ENCODE measurements around the gene PDK4.
"Not testable (repeated sequence)": the region's sequence is repeated elsewhere in the genome, so short reads cannot be mapped to it uniquely, and the experiment has no call there.

PDK4 gene

DNA sequence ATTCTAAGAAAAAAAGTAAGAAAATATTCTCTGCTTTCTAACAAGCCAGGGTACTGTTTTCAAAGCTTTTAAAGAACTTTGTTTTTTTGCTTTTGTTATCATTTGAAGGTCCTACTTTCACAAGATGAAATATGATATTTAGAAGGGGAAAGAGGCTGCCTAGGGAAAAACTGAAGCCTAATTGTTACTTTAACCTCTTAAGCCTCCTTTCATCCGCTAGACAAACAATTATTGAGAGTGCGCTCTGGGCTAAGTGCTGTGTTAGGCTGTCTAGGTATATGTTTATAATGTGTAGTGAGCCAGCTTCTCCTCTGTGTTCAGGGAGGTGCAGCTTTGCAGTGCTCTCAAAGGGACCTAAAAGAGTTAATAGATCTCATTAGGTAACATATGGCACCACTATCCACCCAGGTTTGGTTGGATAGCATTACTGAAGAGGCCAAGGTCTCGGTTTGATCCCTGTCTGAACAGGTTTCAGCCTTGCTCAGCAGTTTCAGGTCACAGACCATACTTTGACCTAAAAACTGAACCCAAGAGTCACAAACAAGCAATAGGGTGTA is 17.9 kb downstream of the PDK4 start:
- in situ Hi-C loops (cut with MboI; ENCODE audit: low sequenced_read_pairs): no loop called here

GRCh38 chr7:95577137-95577536 is 19.2 kb downstream of the PDK4 start:
- in situ Hi-C loops (cut with MboI; ENCODE audit: low sequenced_read_pairs): no loop called here

DNA sequence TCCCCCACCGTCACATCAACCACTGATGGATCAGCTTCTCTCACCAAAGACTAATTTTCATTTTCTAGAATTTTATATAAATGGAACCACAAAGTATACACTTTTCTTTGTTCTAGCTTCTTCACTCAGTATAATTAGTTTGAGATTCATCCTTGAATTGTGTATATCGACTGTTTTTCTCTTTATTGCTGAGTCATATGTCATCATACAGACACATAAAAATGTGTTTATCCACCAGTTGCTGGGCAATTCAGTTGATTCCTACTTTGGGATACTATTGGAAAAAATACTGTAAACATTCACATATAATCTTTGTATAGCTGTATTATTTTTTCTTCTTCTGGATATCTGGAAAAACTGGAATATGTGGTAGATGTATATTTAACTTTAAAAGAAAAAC is 26.6 kb downstream of the PDK4 start:
- in situ Hi-C loops (cut with MboI; ENCODE audit: low sequenced_read_pairs): no loop called here

- in situ Hi-C loops (cut with MboI; ENCODE audit: low sequenced_read_pairs): no loop called here
Measured at GRCh38 chr7:95560674-95561073, 35.6 kb downstream of the PDK4 start.

DNA sequence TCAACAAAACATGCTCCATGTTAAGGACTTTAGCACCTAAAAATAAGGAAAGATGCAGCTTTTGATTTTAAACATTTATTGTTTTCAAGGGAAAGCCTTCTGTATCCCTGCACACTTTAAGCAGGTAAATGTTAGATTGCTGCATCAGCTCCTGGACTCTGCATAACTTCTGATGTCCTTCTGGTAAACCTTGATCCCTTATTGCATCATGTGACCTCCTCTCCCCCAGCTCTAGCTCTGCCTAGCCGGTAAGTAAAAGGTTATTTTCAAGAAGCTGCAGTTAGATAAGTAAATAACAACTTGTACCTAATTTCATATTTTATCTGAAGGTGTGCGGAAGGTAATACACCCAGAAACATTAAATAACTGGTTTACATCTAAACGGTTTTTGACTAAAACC is 37.5 kb downstream of the PDK4 start:
- in situ Hi-C loops (cut with MboI; ENCODE audit: low sequenced_read_pairs): no loop called here

- in situ Hi-C loops (cut with MboI; ENCODE audit: low sequenced_read_pairs): no loop called here
Measured at GRCh38 chr7:95556777-95557176, 39.5 kb downstream of the PDK4 start.

GRCh38 chr7:95553939-95554338 is 42.4 kb downstream of the PDK4 start:
- in situ Hi-C loops (cut with MboI; ENCODE audit: low sequenced_read_pairs): no loop called here

DNA sequence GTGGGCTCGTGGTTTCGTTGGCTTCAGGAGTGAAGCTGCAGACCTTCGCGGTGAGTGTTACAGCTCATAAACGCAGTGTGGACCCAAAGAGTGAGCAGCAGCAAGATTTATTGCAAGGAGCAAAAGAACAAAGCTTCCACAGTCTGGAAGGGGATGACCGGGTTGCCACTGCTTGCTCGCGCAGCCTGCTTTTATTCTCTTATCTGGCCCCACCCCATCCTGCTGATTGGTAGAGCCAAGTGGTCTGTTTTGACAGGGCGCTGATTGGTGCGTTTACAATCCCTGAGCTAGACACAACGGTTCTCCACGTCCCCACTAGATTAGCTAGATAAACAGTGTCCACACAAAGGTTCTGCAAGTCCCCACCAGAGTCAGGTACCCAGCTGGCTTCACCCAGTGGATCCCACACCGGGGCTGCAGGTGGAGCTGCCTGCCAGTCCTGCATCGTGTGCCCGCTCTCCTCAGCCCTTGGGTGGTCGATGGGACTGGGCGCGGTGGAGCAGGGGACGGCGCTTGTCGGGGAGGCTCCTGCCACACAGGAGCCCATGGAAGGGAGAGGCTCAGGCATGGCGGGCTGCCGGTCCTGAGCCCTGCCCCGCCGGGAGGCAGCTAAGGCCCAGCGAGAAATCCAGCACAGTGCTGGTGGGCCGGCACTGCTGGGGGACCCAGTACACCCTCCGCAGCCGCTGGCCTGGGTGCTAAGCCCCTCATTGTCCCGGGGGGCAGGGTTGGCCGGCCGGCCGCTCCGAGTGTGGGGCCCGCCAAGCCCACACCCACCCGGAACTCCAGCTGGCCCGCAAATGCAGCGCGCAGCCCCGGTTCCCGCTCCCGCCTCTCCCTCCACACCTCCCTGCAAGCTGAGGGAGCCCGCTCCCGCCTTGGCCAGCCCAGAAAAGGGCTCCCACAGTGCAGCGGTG is 44.0 kb downstream of the PDK4 start:
- in situ Hi-C loops (cut with MboI; ENCODE audit: low sequenced_read_pairs): not testable (repeated sequence)

- in situ Hi-C loops (cut with MboI; ENCODE audit: low sequenced_read_pairs): no loop called here
Measured at GRCh38 chr7:95550546-95550945, 45.8 kb downstream of the PDK4 start.

DNA sequence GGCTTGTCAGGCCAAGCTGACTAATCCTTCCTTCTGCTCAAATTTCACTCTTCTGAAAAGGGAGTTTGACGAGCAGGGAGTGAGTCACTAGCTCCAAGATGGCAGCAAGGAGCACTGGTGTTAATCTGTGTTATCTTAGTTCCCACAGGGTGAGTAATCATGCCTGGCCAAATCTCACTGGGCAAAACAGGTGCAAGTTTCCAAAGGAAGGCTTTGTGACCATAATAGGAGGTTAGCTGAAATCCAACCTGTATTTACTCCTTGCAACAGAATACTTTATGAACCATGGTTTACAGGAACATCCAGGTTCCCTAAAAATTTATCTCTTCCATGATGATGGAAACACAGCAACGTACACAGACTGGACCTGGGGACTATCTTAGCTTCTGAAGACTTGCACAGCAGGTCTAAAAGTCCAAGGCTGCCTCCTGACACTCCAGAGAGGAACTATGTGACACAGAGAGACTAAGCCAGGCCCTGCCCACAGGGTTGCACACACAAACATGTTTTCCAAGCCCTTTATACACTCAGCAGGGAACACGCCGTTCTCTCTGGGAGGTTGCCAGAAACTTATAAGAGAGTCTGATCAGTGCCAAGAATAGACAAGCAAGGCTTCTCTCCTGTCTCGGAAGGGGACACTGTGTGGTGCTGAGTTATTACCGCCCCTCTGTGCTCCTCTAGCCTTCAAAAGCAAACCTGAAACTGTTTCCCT is 46.3 kb downstream of the PDK4 start:
- in situ Hi-C loops (cut with MboI; ENCODE audit: low sequenced_read_pairs): no loop called here

DNA sequence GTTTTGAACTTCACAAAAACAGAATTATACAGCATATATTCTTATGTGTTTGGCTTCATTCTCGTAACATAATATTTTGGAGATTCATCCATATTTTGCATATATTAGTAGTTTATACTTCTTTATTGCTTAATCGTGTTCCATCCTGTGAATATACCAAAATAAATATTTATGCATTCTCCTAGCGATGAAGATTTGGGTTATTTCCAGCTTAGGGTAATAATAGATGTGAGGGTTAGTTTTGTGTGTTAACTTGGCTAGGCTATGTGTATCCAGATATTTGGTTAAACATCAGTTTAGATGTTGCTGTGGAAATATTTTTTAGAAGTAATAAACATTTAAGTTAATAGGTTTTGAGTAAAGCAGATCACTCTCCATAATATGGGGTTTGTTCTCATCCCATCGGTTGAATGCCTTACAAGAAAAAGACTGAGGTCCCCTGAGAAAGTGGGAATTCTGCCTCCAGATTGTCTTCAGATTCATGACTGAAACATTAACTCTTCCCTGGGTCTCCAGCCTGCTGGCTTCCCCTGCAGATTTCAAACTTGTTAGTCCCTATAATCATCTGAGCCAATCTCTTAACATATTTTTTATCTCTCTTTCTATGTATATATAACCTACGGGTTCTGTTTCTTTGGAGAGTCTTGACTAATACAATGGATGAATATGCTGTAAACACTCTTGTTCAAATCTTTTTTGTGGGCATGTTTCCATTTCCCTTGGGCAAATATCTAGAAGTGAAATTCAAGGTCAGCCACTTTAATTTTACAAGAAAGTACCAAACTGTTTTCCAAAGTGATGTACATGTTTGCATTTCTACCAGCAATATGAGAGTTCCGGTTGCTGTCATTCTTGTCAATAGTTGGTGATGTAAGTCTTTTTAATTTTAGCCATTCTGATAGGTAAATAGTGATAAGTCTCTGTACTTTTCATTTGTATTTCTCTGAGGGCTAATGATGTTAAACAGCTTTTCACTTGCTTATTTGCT is 48.7 kb downstream of the PDK4 start:
- in situ Hi-C loops (cut with MboI; ENCODE audit: low sequenced_read_pairs): no loop called here

DNA sequence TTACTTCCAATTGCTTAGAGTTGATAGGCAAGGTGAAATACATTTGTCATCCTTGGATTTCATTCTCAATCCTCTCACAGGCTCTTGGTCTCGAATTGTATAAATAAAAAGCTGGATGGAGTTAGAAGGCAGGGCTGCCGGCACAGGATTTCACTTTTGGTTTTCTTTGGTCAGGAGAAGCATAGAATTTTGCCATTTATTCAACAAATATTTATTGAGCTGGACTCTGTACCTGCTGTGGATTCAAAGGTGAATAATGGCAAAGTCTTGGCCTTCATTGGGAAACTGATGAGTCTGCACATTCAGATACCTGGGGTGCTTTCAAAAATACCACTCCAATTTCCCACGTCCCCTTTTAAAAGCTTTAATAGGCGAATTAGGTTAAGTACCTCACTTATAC is 49.7 kb downstream of the PDK4 start:
- in situ Hi-C loops (cut with MboI; ENCODE audit: low sequenced_read_pairs): no loop called here

DNA sequence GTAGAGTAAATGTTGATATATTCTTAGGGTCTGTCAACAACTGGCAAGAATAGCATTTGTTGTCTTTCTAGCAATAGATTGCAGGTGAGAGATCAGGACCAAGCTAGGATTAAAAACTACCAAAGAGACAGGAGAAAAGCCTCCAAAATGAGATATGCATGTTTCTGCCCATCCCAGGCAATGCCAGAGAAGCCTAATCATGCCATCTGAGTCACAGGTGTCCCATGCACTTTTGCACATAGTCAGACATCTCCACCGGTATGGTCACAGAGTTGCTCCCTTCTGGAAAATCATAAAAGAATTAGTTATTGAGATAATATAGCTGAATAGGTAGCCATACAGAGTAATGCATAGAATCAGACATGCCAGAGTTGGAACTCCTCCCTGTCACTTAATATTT is 50.6 kb downstream of the PDK4 start:
- in situ Hi-C loops (cut with MboI; ENCODE audit: low sequenced_read_pairs): no loop called here

GRCh38 chr7:95545007-95545615 is 51.2 kb downstream of the PDK4 start:
- in situ Hi-C loops (cut with MboI; ENCODE audit: low sequenced_read_pairs): no loop called here

DNA sequence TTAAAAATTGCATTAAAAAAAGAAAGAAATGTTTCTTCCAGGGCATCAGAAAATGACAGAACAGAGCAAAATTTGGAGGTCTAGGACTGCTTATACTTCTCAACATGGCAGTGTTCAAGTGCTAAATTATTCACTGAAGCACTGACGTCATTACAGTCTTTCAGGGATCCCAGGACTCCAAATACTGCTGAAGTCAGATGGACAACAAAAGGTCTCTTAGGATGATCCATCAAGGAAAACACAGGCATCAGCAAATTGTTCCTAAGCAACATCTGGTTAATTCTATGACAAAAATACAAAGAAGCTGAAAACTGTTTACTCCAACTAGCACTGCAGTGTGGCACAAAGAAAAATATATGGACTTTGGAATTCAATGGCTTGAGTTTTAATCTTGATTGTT is 52.1 kb downstream of the PDK4 start:
- in situ Hi-C loops (cut with MboI; ENCODE audit: low sequenced_read_pairs): no loop called here

DNA sequence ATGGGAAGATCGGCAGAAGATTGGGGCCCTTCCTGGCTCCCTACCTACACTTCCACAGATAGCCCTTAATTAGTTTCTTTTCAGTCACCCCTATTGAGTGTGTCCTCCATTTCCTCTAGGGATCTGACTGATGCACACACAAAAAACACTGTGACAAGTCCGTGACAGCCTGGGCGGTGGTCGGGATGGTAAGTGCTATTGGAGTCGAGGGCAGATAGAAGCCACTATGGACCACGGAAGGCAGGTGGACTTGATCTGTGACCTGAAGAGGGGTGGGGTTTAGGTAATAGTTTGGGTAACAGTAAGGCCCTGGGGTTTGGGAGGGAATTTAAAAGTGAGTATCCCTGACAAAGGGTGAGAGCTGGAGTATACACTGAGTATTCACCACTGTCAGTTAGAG is 53.0 kb downstream of the PDK4 start:
- in situ Hi-C loops (cut with MboI; ENCODE audit: low sequenced_read_pairs): no loop called here

- in situ Hi-C loops (cut with MboI; ENCODE audit: low sequenced_read_pairs): no loop called here
Measured at GRCh38 chr7:95540366-95540765, 56.0 kb downstream of the PDK4 start.

GRCh38 chr7:95539426-95539825 is 56.9 kb downstream of the PDK4 start:
- in situ Hi-C loops (cut with MboI; ENCODE audit: low sequenced_read_pairs): no loop called here

DNA sequence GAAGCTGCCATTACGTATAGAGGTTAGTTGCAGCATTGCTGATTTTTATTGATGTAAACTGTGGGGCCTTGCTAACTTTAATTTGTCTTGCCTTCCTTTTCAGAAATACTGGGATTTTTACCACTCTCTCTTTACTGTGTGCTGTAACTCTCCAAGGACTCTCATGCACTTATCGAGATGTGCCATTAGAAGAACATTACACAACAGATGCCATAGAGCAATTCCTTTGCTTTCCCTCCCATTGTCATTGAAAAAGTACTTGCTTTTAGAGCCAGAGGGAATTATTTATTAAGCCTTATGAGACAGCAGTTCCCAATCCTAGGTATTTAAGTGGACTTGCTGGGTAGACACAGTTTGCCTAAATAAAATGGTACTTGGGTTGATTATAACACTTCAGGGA is 58.8 kb downstream of the PDK4 start:
- in situ Hi-C loops (cut with MboI; ENCODE audit: low sequenced_read_pairs): no loop called here

DNA sequence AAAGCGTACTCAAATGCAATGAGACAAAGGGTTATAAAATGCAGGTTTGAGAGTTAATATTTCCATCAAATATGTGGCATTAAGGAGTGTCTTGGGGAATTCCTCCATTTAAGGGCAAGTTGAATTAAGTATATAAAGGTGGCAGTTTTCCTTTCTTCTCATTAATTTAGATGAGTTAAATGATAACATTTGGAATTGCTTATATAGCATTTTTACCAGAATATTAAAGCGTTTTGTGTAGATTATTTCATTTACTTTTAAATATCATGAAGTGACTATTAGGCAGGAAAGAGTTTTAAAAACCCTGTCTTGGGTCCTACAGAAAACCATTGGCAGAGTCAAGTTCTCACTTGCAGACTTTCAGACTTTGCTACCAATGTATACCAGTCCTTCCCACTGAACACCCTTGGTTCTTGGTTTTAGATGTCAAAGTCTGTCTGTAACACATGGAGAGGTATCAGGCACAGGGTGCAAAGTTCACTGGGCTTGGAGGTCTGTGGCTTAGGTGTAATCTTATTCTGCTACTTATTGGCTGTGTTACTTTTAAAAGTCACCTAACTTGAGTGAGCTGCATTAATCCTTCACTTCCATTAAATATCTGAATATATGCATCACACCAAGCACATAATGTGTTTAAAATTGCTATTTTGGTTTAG is 59.5 kb downstream of the PDK4 start:
- in situ Hi-C loops (cut with MboI; ENCODE audit: low sequenced_read_pairs): no loop called here
